Naive thymus-derived CD4-positive, alpha-beta T cell (primary cell): ENCODE measurements around the gene MCUR1. TPM values are rescaled to one million over a fixed set of nuclear protein-coding genes. Genes with fewer than 3 reads are reported as not detected.

Experiments
- ATAC-seq: fragments of 150-1000 bp; cut with Tn5 transposase; 2 replicates; pipeline ENCODE4 v1.10.0; 2021; ENCODE audit warnings: mild to moderate bottlenecking, moderate library complexity
- CTCF ChIA-PET: fragments of 350-600 bp; sonication (Branson Sonifier 250); formaldehyde crosslinking; loops from one replicate; lab custom pipeline; 2021; ENCODE audit warnings: antibody characterized with exemption; lab: Charles Lee
- POLR2A ChIA-PET: fragments of 350-600 bp; sonication (Branson Sonifier 250); formaldehyde crosslinking; loops from one replicate; lab custom pipeline; 2021; ENCODE audit warnings: antibody characterized with exemption, inconsistent platforms; lab: Charles Lee
- DNase-seq, 9 donors: peaks; one replicate each; pipeline versions ENCODE4 v3.0.0 to v3.0.0-alpha.2; 2020 to 2022; ENCODE audit warnings: mixed read lengths in 1 of 9
- H3K27ac ChIP-seq: one replicate; pipeline ENCODE4 v1.7.0; 2013; ENCODE audit warnings: mild to moderate bottlenecking, low read depth, low read length, moderate library complexity
- H3K27me3 ChIP-seq, 2 donors: one replicate each; pipeline ENCODE4 v1.7.0; 2013; ENCODE audit warnings: low read length in 2 of 2, mild to moderate bottlenecking in 2 of 2, moderate library complexity in 2 of 2; ENCODE audit not compliant: control insufficient read depth in 2 of 2, insufficient read depth in 2 of 2
- H3K36me3 ChIP-seq, 3 experiments: 1 replicate in 2 of 3; 2 replicates in 1 of 3; pipeline ENCODE4 v1.7.0; 2013; ENCODE audit warnings: low read length in 3 of 3, mild to moderate bottlenecking in 3 of 3, moderate library complexity in 1 of 3; ENCODE audit not compliant: insufficient read depth in 3 of 3, control insufficient read depth in 2 of 3
- H3K4me1 ChIP-seq, 2 donors: one replicate each; pipeline ENCODE4 v1.7.0; 2013; ENCODE audit warnings: low read length in 2 of 2, mild to moderate bottlenecking in 2 of 2, moderate library complexity in 1 of 2; ENCODE audit not compliant: control insufficient read depth in 2 of 2, insufficient read depth in 2 of 2
- H3K4me3 ChIP-seq: 2 replicates; pipeline ENCODE4 v1.7.0; 2013; ENCODE audit warnings: mild to moderate bottlenecking, low read length
- H3K9me3 ChIP-seq, 3 experiments: 1 replicate in 2 of 3; 2 replicates in 1 of 3; pipeline ENCODE4 v1.7.0; 2013; ENCODE audit warnings: low read length in 3 of 3; ENCODE audit not compliant: control insufficient read depth in 2 of 3
- H3K27ac Mint-ChIP-seq, 9 donors: one replicate each; pipeline ENCODE4 v1.8.0; 2020 to 2022; ENCODE audit warnings: mixed read lengths in 9 of 9, mild to moderate bottlenecking in 8 of 9, moderate library complexity in 5 of 9, inconsistent platforms in 2 of 9
- H3K27me3 Mint-ChIP-seq, 5 donors: one replicate each; pipeline ENCODE4 v1.8.0; 2021 to 2022; ENCODE audit warnings: mixed read lengths in 5 of 5, mild to moderate bottlenecking in 1 of 5
- H3K36me3 Mint-ChIP-seq, 5 donors: one replicate each; pipeline ENCODE4 v1.8.0; 2020 to 2022; ENCODE audit warnings: mixed read lengths in 5 of 5, mild to moderate bottlenecking in 3 of 5, inconsistent platforms in 1 of 5
- H3K4me1 Mint-ChIP-seq, 7 donors: one replicate each; pipeline ENCODE4 v1.8.0; 2020 to 2022; ENCODE audit warnings: mixed read lengths in 7 of 7, mild to moderate bottlenecking in 3 of 7, inconsistent platforms in 1 of 7
- H3K4me3 Mint-ChIP-seq, 10 donors: one replicate each; pipeline ENCODE4 v1.8.0; 2020 to 2022; ENCODE audit warnings: mild to moderate bottlenecking in 10 of 10, mixed read lengths in 10 of 10, moderate library complexity in 6 of 10, inconsistent platforms in 2 of 10
- H3K9me3 Mint-ChIP-seq, 11 donors: one replicate each; pipeline ENCODE4 v1.8.0; 2020 to 2022; ENCODE audit warnings: mixed read lengths in 11 of 11, mild to moderate bottlenecking in 4 of 11, inconsistent platforms in 1 of 11, moderate library complexity in 1 of 11
- intact Hi-C, 2 donors: fragments of 100-400 bp; cut with micrococcal nuclease; formaldehyde crosslinking; loops; one replicate each; pipeline ENCODE4 v1.15.1; 2023
- polyA plus RNA-seq, 2 donors: library from polyadenylated mRNA; unstranded; fragments of 300-500 nt; fragmentation: Illumina TruSeq; gene quantifications; one replicate each; pipeline ENCODE4 v1.2.3, GENCODE V29; 2021
- total RNA-seq, 6 experiments: library from RNA in 5 of 6; stranded (reverse) in 5 of 6; gene quantifications; 1 replicate in 5 of 6; 2 replicates in 1 of 6; pipeline ENCODE4 v1.2.3 and lab custom pipeline; 2021 to 2026

Gene MCUR1
- total and polyA plus RNA-seq, 7 experiments from 2014 or later = 4.1 to 20.6 (median 7.4) TPM

- H3K36me3 Mint-ChIP-seq = peaks cover 0 to 8% (median 0%) of the 10 kb centered on the region in 5 donors
- no peak overlapping the region for H3K27ac ChIP-seq
- no peak for DNase-seq
- peak overlapping the region in 6 of 9 donors; percentile 2 to 74 (median 48) for H3K27ac Mint-ChIP-seq
- CTCF ChIA-PET = interaction anchor here (0.9 to 1.5 kb wide), 2 partner anchors 10 to 97 kb away, joined by 3 to 8 read pairs; no protein-coding TSS in a partner anchor
- H3K4me1 ChIP-seq = peaks cover 0 to 13% of the 10 kb centered on the region in 2 donors
- POLR2A ChIA-PET = interaction anchor here (1.0 kb wide), 1 partner anchor 237 kb away, joined by 3 read pairs; the partner anchor contains the start of gene SIRT5
- H3K4me3 Mint-ChIP-seq = peak overlapping the region in 3 of 10 donors; percentile 11 to 92 (median 31)
- no peaks in the 10 kb centered on the region for H3K27me3 ChIP-seq
- ATAC-seq = no peak
- H3K27me3 Mint-ChIP-seq = peaks cover 0 to 7% (median 0%) of the 10 kb centered on the region in 5 donors
- H3K9me3 ChIP-seq = no peaks in the 10 kb centered on the region
- peaks cover 17 to 45% (median 38%) of the 10 kb centered on the region in 7 donors for H3K4me1 Mint-ChIP-seq
- H3K9me3 Mint-ChIP-seq = no peaks in the 10 kb centered on the region
- intact Hi-C loops = loop anchor here (5.0 to 10.0 kb wide), 6 partner anchors 324 to 1851 kb away; partner anchors contain the start of genes DTNBP1 (in 2 of the 2), GFOD1 (in 1 of the 2), HIVEP1 (in 1 of the 2) and JARID2 (in 1 of the 2)
- H3K4me3 ChIP-seq = no peak overlapping the region
- no peaks in the 10 kb centered on the region for H3K36me3 ChIP-seq
Measured at GRCh38 chr6:13811627-13812358, 2.6 kb downstream of the MCUR1 start.

- Histone ChIP-seq H3K36me3 (peaks cover 0 to 5% (median 0%) of the 10 kb centered on the region in 3 experiments), H3K27ac (no peak overlapping the region), H3K4me1 (peaks cover 0 to 13% of the 10 kb centered on the region in 2 donors), H3K9me3 (no peaks in the 10 kb centered on the region), H3K4me3 (no peak overlapping the region), H3K27me3 (no peaks in the 10 kb centered on the region)
- H3K4me1 Mint-ChIP-seq = peaks cover 17 to 45% (median 38%) of the 10 kb centered on the region in 7 donors
- ChIA-PET CTCF (interaction anchor here (0.7 to 1.5 kb wide), 3 partner anchors 98 to 236 kb away, joined by 3 to 8 read pairs (median 3); partner anchors contain the start of gene SIRT5), POLR2A (interaction anchor here (0.7 kb wide), 1 partner anchor 196 kb away, joined by 3 read pairs; the partner anchor contains the start of gene NOL7)
- DNase-seq (no peak), ATAC-seq (no peak)
- H3K27ac Mint-ChIP-seq = peak overlapping the region in 3 of 9 donors; percentile 29 to 66 (median 53)
- H3K9me3 Mint-ChIP-seq = no peaks in the 10 kb centered on the region
- H3K36me3 Mint-ChIP-seq = peaks cover 0 to 12% (median 0%) of the 10 kb centered on the region in 5 donors
- H3K4me3 Mint-ChIP-seq = no peak overlapping the region
- intact Hi-C loops = loop anchor here (5.0 to 10.0 kb wide), 6 partner anchors 324 to 1851 kb away; partner anchors contain the start of genes DTNBP1 (in 2 of the 2), GFOD1 (in 1 of the 2), HIVEP1 (in 1 of the 2) and JARID2 (in 1 of the 2)
- H3K27me3 Mint-ChIP-seq = no peaks in the 10 kb centered on the region
Measured at GRCh38 chr6:13810688-13811446, 3.5 kb downstream of the MCUR1 start.

GRCh38 chr6:13808801-13809200 is 5.6 kb downstream of the MCUR1 start:
- Mint-ChIP-seq H3K36me3 (peaks cover 0 to 22% (median 0%) of the 10 kb centered on the region in 5 donors), H3K27me3 (no peaks in the 10 kb centered on the region), H3K4me3 (no peak overlapping the region), H3K9me3 (no peaks in the 10 kb centered on the region), H3K27ac (peak overlapping the region in 1 of 9 donors; percentile 21), H3K4me1 (peaks cover 17 to 38% (median 32%) of the 10 kb centered on the region in 7 donors)
- Histone ChIP-seq H3K4me1 (peaks cover 0 to 7% of the 10 kb centered on the region in 2 donors), H3K27me3 (no peaks in the 10 kb centered on the region), H3K36me3 (peaks cover 0 to 5% (median 3%) of the 10 kb centered on the region in 3 experiments), H3K9me3 (no peaks in the 10 kb centered on the region), H3K27ac (no peak overlapping the region), H3K4me3 (no peak overlapping the region)
- ChIA-PET CTCF (no interaction called here), POLR2A (interaction anchor here (0.9 kb wide), 1 partner anchor 193 kb away, joined by 5 read pairs; no protein-coding TSS in a partner anchor)
- intact Hi-C loops = no loop called here
- DNase-seq = no peak
- no peak for ATAC-seq

DNA sequence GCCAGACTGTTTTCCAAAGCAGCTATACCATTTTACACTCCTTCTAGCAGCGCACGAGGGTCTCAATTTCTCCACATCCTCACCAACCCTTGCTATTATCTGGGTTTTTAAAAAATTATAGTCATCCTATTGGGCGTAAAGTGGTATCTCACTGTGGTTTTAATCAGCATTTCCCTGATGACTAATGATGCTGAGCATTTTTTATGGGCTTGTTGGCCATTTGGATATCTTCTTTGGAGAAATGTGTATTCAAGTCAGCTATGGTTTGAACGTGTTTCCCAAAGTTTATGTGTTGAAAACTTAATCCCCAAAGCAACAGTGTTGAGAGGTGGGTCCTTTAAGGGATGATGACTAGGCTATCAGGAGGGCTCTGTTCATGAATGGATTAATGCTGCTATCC is 6.7 kb downstream of the MCUR1 start:
- Histone ChIP-seq H3K4me3 (no peak overlapping the region), H3K4me1 (peaks cover 0 to 3% of the 10 kb centered on the region in 2 donors), H3K27me3 (no peaks in the 10 kb centered on the region), H3K36me3 (peaks cover 0 to 5% (median 3%) of the 10 kb centered on the region in 3 experiments), H3K9me3 (no peaks in the 10 kb centered on the region), H3K27ac (no peak overlapping the region)
- ChIA-PET CTCF (interaction anchor here (0.8 kb wide), 1 partner anchor 12 kb away, joined by 4 read pairs; no protein-coding TSS in a partner anchor), POLR2A (no interaction called here)
- Mint-ChIP-seq H3K4me1 (peaks cover 12 to 29% (median 22%) of the 10 kb centered on the region in 7 donors), H3K9me3 (no peaks in the 10 kb centered on the region), H3K27ac (no peak overlapping the region), H3K36me3 (peaks cover 0 to 25% (median 3%) of the 10 kb centered on the region in 5 donors), H3K27me3 (no peaks in the 10 kb centered on the region), H3K4me3 (no peak overlapping the region)
- ATAC-seq (no peak), DNase-seq (no peak)
- intact Hi-C loops = no loop called here

GRCh38 chr6:13803581-13803980 is 10.8 kb downstream of the MCUR1 start:
- ATAC-seq (no peak), DNase-seq (no peak)
- no peaks in the 10 kb centered on the region for H3K27me3 Mint-ChIP-seq
- H3K27ac ChIP-seq = no peak overlapping the region
- H3K36me3 Mint-ChIP-seq = peaks cover 0 to 28% (median 5%) of the 10 kb centered on the region in 5 donors
- no peak overlapping the region for H3K4me3 ChIP-seq
- H3K27ac Mint-ChIP-seq = no peak overlapping the region
- intact Hi-C loops = no loop called here
- no peaks in the 10 kb centered on the region for H3K4me1 ChIP-seq
- H3K9me3 ChIP-seq = no peaks in the 10 kb centered on the region
- no peaks in the 10 kb centered on the region for H3K4me1 Mint-ChIP-seq
- ChIA-PET CTCF (no interaction called here), POLR2A (interaction anchor here (0.7 to 1.3 kb wide), 2 partner anchors 10 to 189 kb away, joined by 3 to 6 read pairs; partner anchors contain the start of gene MCUR1)
- H3K27me3 ChIP-seq = no peaks in the 10 kb centered on the region
- no peak overlapping the region for H3K4me3 Mint-ChIP-seq
- peaks cover 0 to 33% (median 3%) of the 10 kb centered on the region in 3 experiments for H3K36me3 ChIP-seq
- H3K9me3 Mint-ChIP-seq = no peaks in the 10 kb centered on the region

DNA sequence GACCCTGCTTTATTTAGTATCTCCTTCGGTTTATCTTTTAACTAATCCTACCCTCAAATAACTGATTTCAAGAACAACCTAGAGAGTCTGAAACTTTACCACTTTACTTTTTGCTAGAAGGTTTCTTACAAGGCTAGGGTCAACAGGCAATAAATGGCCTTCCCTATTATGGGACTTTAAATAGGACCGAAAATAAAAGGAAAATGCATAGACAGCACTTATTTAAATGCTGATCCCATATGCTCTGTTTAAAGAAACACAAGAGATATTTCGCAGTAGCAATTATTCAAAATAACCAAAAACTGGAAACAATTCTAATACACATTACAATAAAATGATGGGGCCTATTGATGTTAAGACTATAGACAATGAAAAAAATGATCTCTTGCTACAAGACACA is 13.7 kb downstream of the MCUR1 start:
- ChIA-PET POLR2A (no interaction called here), CTCF (no interaction called here)
- Histone ChIP-seq H3K4me1 (no peaks in the 10 kb centered on the region), H3K4me3 (no peak overlapping the region), H3K27ac (no peak overlapping the region), H3K27me3 (no peaks in the 10 kb centered on the region), H3K36me3 (peaks cover 0 to 28% (median 3%) of the 10 kb centered on the region in 3 experiments), H3K9me3 (no peaks in the 10 kb centered on the region)
- no peaks in the 10 kb centered on the region for H3K9me3 Mint-ChIP-seq
- H3K4me3 Mint-ChIP-seq = no peak overlapping the region
- intact Hi-C loops = no loop called here
- peaks cover 0 to 17% (median 5%) of the 10 kb centered on the region in 5 donors for H3K36me3 Mint-ChIP-seq
- ATAC-seq = no peak
- no peaks in the 10 kb centered on the region for H3K4me1 Mint-ChIP-seq
- H3K27ac Mint-ChIP-seq = peak overlapping the region in 1 of 9 donors; percentile 28
- no peaks in the 10 kb centered on the region for H3K27me3 Mint-ChIP-seq
- DNase-seq = no peak
